Measurements from ENCODE around the gene MFN1. TPM values are rescaled to one million over a fixed set of nuclear protein-coding genes. Genes with fewer than 3 reads are reported as not detected.
"Not testable (repeated sequence)": the region's sequence is repeated elsewhere in the genome, so short reads cannot be mapped to it uniquely, and the experiment has no call there.

The MFN1 gene
- total and polyA plus RNA-seq, 7 donors: 14.6 to 42.9 (median 34.5) TPM

DNA sequence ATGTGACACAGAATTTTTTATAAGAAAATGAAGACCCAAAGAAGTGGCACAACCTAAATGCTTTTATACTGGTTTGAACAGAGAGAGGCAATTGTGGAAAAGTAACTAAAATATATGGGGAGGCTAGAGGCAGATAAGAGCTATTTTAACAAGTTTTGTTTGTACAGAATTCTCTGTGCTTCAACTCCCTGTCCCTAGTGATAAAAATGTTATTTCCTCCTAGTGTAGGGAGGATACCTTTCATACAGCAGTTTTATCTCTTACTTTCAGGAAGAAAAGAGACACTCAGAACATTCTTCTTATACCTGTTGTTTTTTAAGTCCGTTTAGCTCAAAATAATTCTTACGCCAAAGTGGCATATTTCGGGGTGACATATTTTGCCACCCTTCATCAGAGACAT is 45.9 kb upstream of the MFN1 start:
- no peaks in the 10 kb centered on the region for H3K9me3 ChIP-seq
- H3K27me3 ChIP-seq (ENCODE audit: insufficient read depth in 3 of 3, low read length in 2 of 3): peaks cover 0 to 2% (median 0%) of the 10 kb centered on the region in 3 donors
- no peak overlapping the region for H3K4me3 ChIP-seq
- intact Hi-C loops (cut with DNase I): no loop called here
- no peaks in the 10 kb centered on the region for H3K36me3 ChIP-seq (ENCODE audit: insufficient read depth in 1 of 2, low read depth in 1 of 2)
- no peaks in the 10 kb centered on the region for H3K4me1 ChIP-seq
- H3K27ac ChIP-seq: no peak overlapping the region
- WGBS, 3 donors: 61 to 63% (median 63%) methylated on average over 3 of the region's 3 CpGs
- DNase-seq (no peak), ATAC-seq (no peak)
- TF ChIP-seq CTCF (IDR thresholded peaks at IDR 0.05): no peak

DNA sequence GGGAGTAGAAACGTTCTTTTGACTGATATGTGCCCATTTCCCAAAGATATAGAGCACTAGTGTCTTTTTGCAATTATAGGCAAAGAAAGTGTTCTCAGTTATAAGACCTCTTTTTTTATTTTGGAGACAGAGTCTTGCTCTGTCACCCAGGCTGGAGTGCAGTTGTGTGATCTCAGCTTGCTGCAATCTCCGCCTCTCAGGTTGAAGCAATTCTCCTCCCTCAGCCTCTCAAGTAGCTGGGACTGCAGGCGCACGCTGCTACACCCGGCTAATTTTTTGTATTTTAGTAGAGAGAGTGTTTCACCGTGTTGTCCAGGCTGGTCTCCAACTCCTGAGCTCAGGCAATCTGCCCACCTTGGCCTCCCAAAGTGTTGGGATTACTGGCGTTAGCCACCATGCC is 45.4 kb upstream of the MFN1 start:
- DNase-seq (no peak), ATAC-seq (no peak)
- H3K4me1 ChIP-seq: no peaks in the 10 kb centered on the region
- no peak overlapping the region for H3K27ac ChIP-seq
- H3K4me3 ChIP-seq: no peak overlapping the region
- 71 to 82% (median 80%) methylated on average over 7 of the region's 7 CpGs for WGBS, 3 donors
- intact Hi-C loops (cut with DNase I): no loop called here
- no peak for TF ChIP-seq CTCF (IDR thresholded peaks at IDR 0.05)
- H3K36me3 ChIP-seq (ENCODE audit: insufficient read depth in 1 of 2, low read depth in 1 of 2): no peaks in the 10 kb centered on the region
- no peaks in the 10 kb centered on the region for H3K9me3 ChIP-seq
- no peaks in the 10 kb centered on the region for H3K27me3 ChIP-seq (ENCODE audit: insufficient read depth in 3 of 3, low read length in 2 of 3)

DNA sequence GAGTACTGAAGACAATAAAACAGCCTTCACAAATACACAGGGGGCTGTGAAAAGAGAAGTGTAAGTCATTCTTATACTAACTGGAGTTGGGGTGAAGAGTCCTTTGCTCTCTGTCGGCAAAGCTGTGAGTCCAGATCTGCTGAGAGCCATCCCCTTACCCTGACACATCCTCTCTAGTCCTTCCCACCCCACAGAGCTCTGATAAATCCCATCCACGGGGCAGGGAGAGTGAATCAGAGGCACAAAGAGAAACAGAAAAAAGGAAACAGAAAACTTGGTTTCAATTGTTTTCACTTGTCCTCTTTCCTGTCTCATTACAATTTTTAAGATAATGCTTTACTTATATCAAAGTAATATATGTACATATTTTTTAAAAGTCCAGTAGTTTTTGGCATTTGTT is 42.9 kb upstream of the MFN1 start:
- 13 to 30% (median 24%) methylated on average over 2 of the region's 2 CpGs for WGBS, 3 donors
- H3K27ac ChIP-seq: no peak overlapping the region
- intact Hi-C loops (cut with DNase I): no loop called here
- no peaks in the 10 kb centered on the region for H3K36me3 ChIP-seq (ENCODE audit: insufficient read depth in 1 of 2, low read depth in 1 of 2)
- no peak overlapping the region for H3K4me3 ChIP-seq
- H3K4me1 ChIP-seq: no peaks in the 10 kb centered on the region
- DNase-seq (no peak), ATAC-seq (no peak)
- no peak for TF ChIP-seq CTCF (IDR thresholded peaks at IDR 0.05)
- H3K27me3 ChIP-seq (ENCODE audit: insufficient read depth in 3 of 3, low read length in 2 of 3): no peaks in the 10 kb centered on the region
- H3K9me3 ChIP-seq: no peaks in the 10 kb centered on the region

GRCh38 chr3:179307362-179307761 is 40.1 kb upstream of the MFN1 start:
- DNase-seq; H3K9me3 ChIP-seq; intact Hi-C loops (cut with DNase I); H3K4me1 ChIP-seq; H3K4me3 ChIP-seq; H3K27ac ChIP-seq; H3K27me3 ChIP-seq (ENCODE audit: insufficient read depth in 3 of 3, low read length in 2 of 3); H3K36me3 ChIP-seq (ENCODE audit: insufficient read depth in 1 of 2, low read depth in 1 of 2); ATAC-seq: not testable (repeated sequence)
- 77 to 86% (median 85%) methylated on average over 2 of the region's 2 CpGs for WGBS, 3 donors

GRCh38 chr3:179308001-179308400 is 39.5 kb upstream of the MFN1 start:
- intact Hi-C loops (cut with DNase I): no loop called here
- DNase-seq: no peak
- TF ChIP-seq CTCF (IDR thresholded peaks at IDR 0.05): no peak
- ATAC-seq: no peak
- no peaks in the 10 kb centered on the region for H3K36me3 ChIP-seq (ENCODE audit: insufficient read depth in 1 of 2, low read depth in 1 of 2)
- no peak overlapping the region for H3K4me3 ChIP-seq
- no peaks in the 10 kb centered on the region for H3K27me3 ChIP-seq (ENCODE audit: insufficient read depth in 3 of 3, low read length in 2 of 3)
- H3K27ac ChIP-seq: no peak overlapping the region
- H3K9me3 ChIP-seq: no peaks in the 10 kb centered on the region
- H3K4me1 ChIP-seq: no peaks in the 10 kb centered on the region
